ENCODE measurements around the gene COL6A5. TPM values are rescaled to one million over a fixed set of nuclear protein-coding genes. Genes with fewer than 3 reads are reported as not detected.

The COL6A5 gene
- total and polyA plus RNA-seq, 9 of the 15 experiments (the other 6 are each of a cell fraction or from before 2014, with no cell fraction given) = 1.5 to 9.7 (median 5.6) TPM

DNA sequence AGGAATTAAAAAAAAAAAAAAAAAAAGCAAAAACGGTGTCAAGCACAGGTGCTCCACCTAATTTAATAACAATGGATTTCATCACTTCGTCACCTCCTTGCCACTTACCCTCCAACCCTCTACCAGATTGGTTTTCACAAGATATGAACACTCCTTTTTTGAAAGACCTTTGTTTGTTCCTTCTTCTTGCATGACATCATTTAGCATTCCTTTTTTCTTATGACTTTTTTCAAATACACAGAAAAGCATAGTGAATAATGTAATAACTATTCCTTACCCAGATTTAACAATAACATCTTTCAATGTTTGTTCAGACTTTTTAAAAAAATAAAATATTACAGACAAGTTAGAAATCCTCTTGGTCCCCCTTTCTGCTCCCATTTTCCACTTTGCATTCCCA, 187.8 kb downstream of the COL6A5 start:
- FAIRE-seq = no peak
- in situ Hi-C loops (cut with MboI) = no loop called here
- POLR2A ChIA-PET = no interaction called here

More for the DNA sequence above, 187.8 kb downstream of the COL6A5 start:
- no peaks in the 10 kb centered on the region for H3K9me3 ChIP-seq (replicated peaks; ENCODE audit: control insufficient read depth, insufficient read depth, low read depth, low read length)
- no peak overlapping the region for H3K27ac ChIP-seq (ENCODE audit: extremely low read depth, low read depth, low read length)
- H3K9ac ChIP-seq (ENCODE audit: insufficient read depth in 1 of 2, low read depth in 2 of 2, low read length in 2 of 2) = no peak overlapping the region
- peaks cover under 1% of the 10 kb centered on the region for H3K9me1 ChIP-seq (ENCODE audit: control insufficient read depth, insufficient read depth, low read length)
- H3K79me2 ChIP-seq (ENCODE audit: control insufficient read depth, insufficient read depth, low read length) = no peaks in the 10 kb centered on the region
- intact Hi-C loops (cut with micrococcal nuclease) = loop anchor here (10.0 kb wide), 1 partner anchor 378 kb away; no protein-coding TSS in a partner anchor
- H3K4me3 ChIP-seq = no peak overlapping the region
- H3K36me3 ChIP-seq (ENCODE audit: control insufficient read depth, insufficient read depth, low read length) = no peaks in the 10 kb centered on the region
- TF ChIP-seq, protein P1, sequence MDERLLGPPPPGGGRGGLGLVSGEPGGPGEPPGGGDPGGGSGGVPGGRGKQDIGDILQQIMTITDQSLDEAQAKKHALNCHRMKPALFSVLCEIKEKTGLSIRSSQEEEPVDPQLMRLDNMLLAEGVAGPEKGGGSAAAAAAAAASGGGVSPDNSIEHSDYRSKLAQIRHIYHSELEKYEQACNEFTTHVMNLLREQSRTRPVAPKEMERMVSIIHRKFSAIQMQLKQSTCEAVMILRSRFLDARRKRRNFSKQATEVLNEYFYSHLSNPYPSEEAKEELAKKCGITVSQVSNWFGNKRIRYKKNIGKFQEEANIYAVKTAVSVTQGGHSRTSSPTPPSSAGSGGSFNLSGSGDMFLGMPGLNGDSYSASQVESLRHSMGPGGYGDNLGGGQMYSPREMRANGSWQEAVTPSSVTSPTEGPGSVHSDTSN (CRISPR knock-in tag; IDR thresholded peaks at IDR 0.05; ENCODE audit: low read depth) = no peak
- TF ChIP-seq, protein P1 (tag; conservative IDR thresholded peaks at IDR 0.05; ENCODE audit: low read depth) = no peak
- no peak for TF ChIP-seq RCOR1 (IDR thresholded peaks at IDR 0.05; ENCODE audit: borderline replicate concordance in 1 of 2, low read depth in 2 of 2, low read length in 2 of 2)
- no peak for TF ChIP-seq C11orf30 (IDR thresholded peaks at IDR 0.05; ENCODE audit: low read depth)
- no peak for TF ChIP-seq PTTG1 (tag; IDR thresholded peaks at IDR 0.05; ENCODE audit: low read depth)
- TF ChIP-seq GABPB2 (CRISPR knock-in tag; conservative IDR thresholded peaks at IDR 0.05) = no peak
- TF ChIP-seq NCOA6 (IDR thresholded peaks at IDR 0.05) = no peak
- no peak for TF ChIP-seq FOXP1 (CRISPR knock-in tag; IDR thresholded peaks at IDR 0.05)
- TF ChIP-seq, protein P2, sequence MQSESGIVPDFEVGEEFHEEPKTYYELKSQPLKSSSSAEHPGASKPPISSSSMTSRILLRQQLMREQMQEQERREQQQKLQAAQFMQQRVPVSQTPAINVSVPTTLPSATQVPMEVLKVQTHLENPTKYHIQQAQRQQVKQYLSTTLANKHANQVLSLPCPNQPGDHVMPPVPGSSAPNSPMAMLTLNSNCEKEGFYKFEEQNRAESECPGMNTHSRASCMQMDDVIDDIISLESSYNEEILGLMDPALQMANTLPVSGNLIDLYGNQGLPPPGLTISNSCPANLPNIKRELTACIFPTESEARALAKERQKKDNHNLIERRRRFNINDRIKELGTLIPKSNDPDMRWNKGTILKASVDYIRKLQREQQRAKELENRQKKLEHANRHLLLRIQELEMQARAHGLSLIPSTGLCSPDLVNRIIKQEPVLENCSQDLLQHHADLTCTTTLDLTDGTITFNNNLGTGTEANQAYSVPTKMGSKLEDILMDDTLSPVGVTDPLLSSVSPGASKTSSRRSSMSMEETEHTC (IDR thresholded peaks at IDR 0.05) = no peak
- no peak for TF ChIP-seq SMC3 (conservative IDR thresholded peaks at IDR 0.05; ENCODE audit: insufficient read depth, low read depth, low read length)
- TF ChIP-seq, protein P3, sequence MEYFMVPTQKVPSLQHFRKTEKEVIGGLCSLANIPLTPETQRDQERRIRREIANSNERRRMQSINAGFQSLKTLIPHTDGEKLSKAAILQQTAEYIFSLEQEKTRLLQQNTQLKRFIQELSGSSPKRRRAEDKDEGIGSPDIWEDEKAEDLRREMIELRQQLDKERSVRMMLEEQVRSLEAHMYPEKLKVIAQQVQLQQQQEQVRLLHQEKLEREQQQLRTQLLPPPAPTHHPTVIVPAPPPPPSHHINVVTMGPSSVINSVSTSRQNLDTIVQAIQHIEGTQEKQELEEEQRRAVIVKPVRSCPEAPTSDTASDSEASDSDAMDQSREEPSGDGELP (CRISPR knock-in tag; IDR thresholded peaks at IDR 0.05; ENCODE audit: borderline replicate concordance) = no peak
- no peak for TF ChIP-seq ZNF444 (CRISPR knock-in tag; IDR thresholded peaks at IDR 0.05)
- TF ChIP-seq, protein P4, sequence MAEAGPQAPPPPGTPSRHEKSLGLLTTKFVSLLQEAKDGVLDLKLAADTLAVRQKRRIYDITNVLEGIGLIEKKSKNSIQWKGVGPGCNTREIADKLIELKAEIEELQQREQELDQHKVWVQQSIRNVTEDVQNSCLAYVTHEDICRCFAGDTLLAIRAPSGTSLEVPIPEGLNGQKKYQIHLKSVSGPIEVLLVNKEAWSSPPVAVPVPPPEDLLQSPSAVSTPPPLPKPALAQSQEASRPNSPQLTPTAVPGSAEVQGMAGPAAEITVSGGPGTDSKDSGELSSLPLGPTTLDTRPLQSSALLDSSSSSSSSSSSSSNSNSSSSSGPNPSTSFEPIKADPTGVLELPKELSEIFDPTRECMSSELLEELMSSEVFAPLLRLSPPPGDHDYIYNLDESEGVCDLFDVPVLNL (CRISPR knock-in tag; IDR thresholded peaks at IDR 0.05; ENCODE audit: low read depth) = no peak
- CTCF ChIA-PET (ENCODE audit: low intra/inter-chr PET ratio) = no interaction called here
- ATAC-seq (no peak), DNase-seq (ENCODE audit: extremely low read depth in 1 of 4, low spot score in 3 of 4) (no peak)
- H3K4me1 ChIP-seq (replicated peaks in 1 of 2; ENCODE audit: control insufficient read depth in 2 of 2, insufficient read depth in 2 of 2, low read length in 2 of 2) = no peaks in the 10 kb centered on the region
- 31% methylated on average over 2 of the region's 2 CpGs for WGBS (ENCODE audit: insufficient coverage, low coverage, missing lambda C conversion rate)
- H3K4me2 ChIP-seq (ENCODE audit: insufficient read depth, low read length) = no peak overlapping the region
- no peaks in the 10 kb centered on the region for H4K20me1 ChIP-seq (replicated peaks; ENCODE audit: control insufficient read depth, insufficient read depth, low read length)
- H2AFZ ChIP-seq (ENCODE audit: low read depth, low read length) = no peak overlapping the region
- no TSS peak for BruUV-seq (replicated peaks)
- no peaks in the 10 kb centered on the region for H3K27me3 ChIP-seq (ENCODE audit: control insufficient read depth in 2 of 2, insufficient read depth in 2 of 2, low read length in 2 of 2)

Data from K562 (cell line).